Adrenal gland (tissue), 12 donors: ENCODE results near the gene UBE2O. TPM values are rescaled to one million over a fixed set of nuclear protein-coding genes. Genes with fewer than 3 reads are reported as not detected.
"Not testable (repeated sequence)": the region's sequence is repeated elsewhere in the genome, so short reads cannot be mapped to it uniquely, and the experiment has no call there.

Source experiments
- DNase-seq, 7 donors: peaks; one replicate each; pipeline ENCODE4 v3.0.0-alpha.2; 2019 to 2020
- H3K27ac ChIP-seq, 5 donors: fragments of 200-600 bp; sonication (generic) in 4 of 5; 1 replicate in 3 of 5; 2 replicates in 2 of 5; pipeline versions ENCODE4 v1.5.1 to v1.8.0; 2016 to 2020; ENCODE audit warnings: mild to moderate bottlenecking in 1 of 5
- H3K27me3 ChIP-seq: fragments of 200-600 bp; 2 replicates; pipeline ENCODE4 v1.8.0; 2021
- H3K36me3 ChIP-seq, 2 donors: fragments of 200-600 bp; replicated peaks in 1 of 2; 1 replicate in 1 of 2; 2 replicates in 1 of 2; pipeline versions ENCODE4 v1.5.1 to v1.8.0; 2018 to 2022
- H3K4me1 ChIP-seq, 2 donors: fragments of 200-600 bp; replicated peaks in 1 of 2; 1 replicate in 1 of 2; 2 replicates in 1 of 2; pipeline versions ENCODE4 v1.5.1 to v1.8.0; 2018 to 2021
- H3K4me3 ChIP-seq, 4 donors: fragments of 200-600 bp; sonication (generic) in 3 of 4; one replicate each; pipeline ENCODE4 v1.5.1; 2016 to 2018
- H3K9me3 ChIP-seq, 3 donors: fragments of 200-600 bp; sonication (generic) in 1 of 3; replicated peaks in 1 of 3; 1 replicate in 2 of 3; 2 replicates in 1 of 3; pipeline versions ENCODE4 v1.5.1 to v1.8.0; 2016 to 2021
- CTCF ChIP-seq, 6 experiments: fragments of 450-650 bp in 4 of 6; fragments of 200-600 bp in 2 of 6; sonication (generic) in 1 of 6; IDR thresholded peaks; 1 replicate in 5 of 6; 2 replicates in 1 of 6; pipeline versions ENCODE4 v1.5.1 to v1.8.0; 2016 to 2021; ENCODE audit warnings: antibody characterized with exemption in 6 of 6, mild to moderate bottlenecking in 2 of 6, moderate library complexity in 1 of 6
- POLR2A ChIP-seq, 2 donors: fragments of 450-650 bp; IDR thresholded peaks; one replicate each; pipeline ENCODE4 v1.6.1; 2017; ENCODE audit warnings: antibody characterized with exemption in 2 of 2, mild to moderate bottlenecking in 2 of 2, moderate library complexity in 1 of 2
- WGBS, 4 donors: extraction: QIAGEN DNeasy Blood & Tissue Kit in 2 of 4; methylation state at CpG; one replicate each; pipeline versions ENCODE4 v1.1.5 to v1.1.7; 2013 to 2017; 5-methylcytosine and 5-hydroxymethylcytosine counted together
- intact Hi-C, 2 donors: fragments of 100-400 bp; cut with DNase I; formaldehyde crosslinking; loops; one replicate each; pipeline versions ENCODE4 v1.14.1 to v1.15.0; 2022 to 2023
- polyA plus RNA-seq, 3 donors: library from polyadenylated mRNA; stranded (reverse); fragments of 200-250 nt in 2 of 3; fragments of 350-450 nt in 1 of 3; fragmentation: Illumina TruSeq in 1 of 3; extraction: RNeasy Lipid Tissue Mini Kit (QIAGEN cat#74804) in 1 of 3; gene quantifications; one replicate each; pipeline ENCODE4 v1.2.3, GENCODE V29; 2013 to 2014
- total RNA-seq, 9 donors: library from RNA; depleted of rRNA in 4 of 9; stranded (reverse); fragments of >200 nt in 4 of 9; fragments of 120-200 nt in 1 of 9; fragmentation: NEBNext Ultra II Directional in 1 of 9; extraction: Animal tissue kit (Norgen Biotek cat#: 25700) in 1 of 9; gene quantifications; one replicate each; pipeline versions ENCODE4 v1.1.0 to v1.2.4, GENCODE V29; 2013 to 2023
- donor health status: healthy with polysubstance abuse.
- donor health status: Bipolar disorder and iron deficiency.
- donor health status: DM: yes; HTN: yes; CAD: no.
- donor health status: DM: no; HTN: no; CAD: no.
- donor health status: DM: no; HTN: no; CAD: no.
- donor health status: DM: yes; HTN: yes; CAD: no.

The UBE2O gene
- total and polyA plus RNA-seq, 12 donors, result 9.8 to 21.8 (median 15.8) TPM

- Histone ChIP-seq H3K36me3 (no peaks in the 10 kb centered on the region), H3K4me3 (peak within 1 kb of the TSS; percentile 67 to 83 (median 77)), H3K27me3 (no peaks in the 10 kb centered on the region), H3K4me1 (peaks cover 0 to 27% of the 10 kb centered on the region in 2 donors), H3K9me3 (no peaks in the 10 kb centered on the region), H3K27ac (peak within 1 kb of the TSS; percentile 38 to 87 (median 84))
- 0 to 3% (median 1%) methylated on average over 21 to 75 of the region's 75 CpGs for WGBS, 4 donors
- intact Hi-C loops, result loop anchor here in 1 of 2 donors (5.0 kb wide), 1 partner anchor 34 kb away; no protein-coding TSS in a partner anchor
- TF ChIP-seq CTCF (IDR thresholded peaks at IDR 0.05) (peak; percentile 32 to 57 (median 45)), POLR2A (IDR thresholded peaks at IDR 0.05) (peak; percentile 82 to 93)
- peak; percentile 84 to 91 (median 87) for DNase-seq
Measured at GRCh38 chr17:76353599-76354316, 99.2 kb downstream of the UBE2O start, which contains the start of gene PRPSAP1. PRPSAP1 (minus strand) TSS chr17:76353916; CDS start chr17:76353703, 213 bp downstream.

GRCh38 chr17:76353004-76353598 is 99.9 kb downstream of the UBE2O start:
- 0 to 7% (median 0%) methylated on average over 3 to 51 of the region's 51 CpGs for WGBS, 4 donors

GRCh38 chr17:76351526-76352071 is 101.4 kb downstream of the UBE2O start:
- WGBS, 4 donors, result 39 to 59% (median 49%) methylated on average over 9 of the region's 9 CpGs
- intact Hi-C loops, result loop anchor here in 1 of 2 donors (5.0 kb wide), 1 partner anchor 36 kb away; no protein-coding TSS in a partner anchor
- Histone ChIP-seq H3K4me3 (no peak overlapping the region), H3K27ac (peak overlapping the region in 2 of 5 donors; percentile 7 to 38), H3K27me3 (no peaks in the 10 kb centered on the region), H3K4me1 (peaks cover 0 to 27% of the 10 kb centered on the region in 2 donors), H3K9me3 (no peaks in the 10 kb centered on the region), H3K36me3 (peaks cover 0 to 14% of the 10 kb centered on the region in 2 donors)
- no peak for DNase-seq
- no peak for TF ChIP-seq CTCF (IDR thresholded peaks at IDR 0.05)
- no peak for TF ChIP-seq POLR2A (IDR thresholded peaks at IDR 0.05)

More at GRCh38 chr17:76353004-76353598, 99.9 kb downstream of the UBE2O start:
- Histone ChIP-seq H3K27me3 (no peaks in the 10 kb centered on the region), H3K27ac (peak overlapping the region; percentile 38 to 87 (median 84)), H3K9me3 (no peaks in the 10 kb centered on the region), H3K4me3 (peak overlapping the region; percentile 67 to 83 (median 77)), H3K4me1 (peaks cover 0 to 27% of the 10 kb centered on the region in 2 donors), H3K36me3 (peaks cover 0 to under 1% of the 10 kb centered on the region in 2 donors)
- intact Hi-C loops, result loop anchor here in 1 of 2 donors (5.0 kb wide), 1 partner anchor 34 kb away; no protein-coding TSS in a partner anchor
- DNase-seq, result peak in 6 of 7 donors; percentile 27 to 49 (median 38)
- no peak for TF ChIP-seq CTCF (IDR thresholded peaks at IDR 0.05)

GRCh38 chr17:76350463-76350862 is 102.5 kb downstream of the UBE2O start:
- intact Hi-C loops, result loop anchor here in 1 of 2 donors (5.0 kb wide), 1 partner anchor 37 kb away; no protein-coding TSS in a partner anchor
- Histone ChIP-seq H3K27ac (no peak overlapping the region), H3K4me3 (no peak overlapping the region), H3K4me1 (peaks cover 3 to 27% of the 10 kb centered on the region in 2 donors), H3K9me3 (no peaks in the 10 kb centered on the region), H3K36me3 (peaks cover 0 to 23% of the 10 kb centered on the region in 2 donors), H3K27me3 (no peaks in the 10 kb centered on the region)
- no peak for DNase-seq
- TF ChIP-seq POLR2A (IDR thresholded peaks at IDR 0.05) (no peak), CTCF (IDR thresholded peaks at IDR 0.05) (no peak)
- 92 to 98% (median 96%) methylated on average over 5 of the region's 5 CpGs for WGBS, 4 donors

GRCh38 chr17:76346936-76347335 is 106.0 kb downstream of the UBE2O start:
- H3K4me3 ChIP-seq, H3K4me1 ChIP-seq, H3K27me3 ChIP-seq, H3K9me3 ChIP-seq, H3K27ac ChIP-seq, DNase-seq, intact Hi-C loops: not testable (repeated sequence)
- H3K36me3 ChIP-seq, result peaks cover 0 to 38% of the 10 kb centered on the region in 2 donors
- 92 to 97% (median 94%) methylated on average over 11 of the region's 11 CpGs for WGBS, 4 donors
